Mesenchymal stem cell (in vitro differentiated cells and primary cell): ENCODE data around the gene TCAIM.

Source experiments
- DNase-seq: peaks from one replicate; pipeline ENCODE4 v3.0.0-alpha.2; 2013
- H2AFZ ChIP-seq: one replicate; pipeline ENCODE4 v1.6.1; 2013; ENCODE audit warnings: low read depth, mild to moderate bottlenecking, control low read depth, inconsistent platforms, low read length, moderate library complexity
- H2AK5ac ChIP-seq: 2 replicates; pipeline ENCODE4 v1.6.1; 2013; ENCODE audit warnings: low read length, moderate library complexity, mild to moderate bottlenecking, inconsistent platforms; ENCODE audit not compliant: severe bottlenecking
- H2BK120ac ChIP-seq: one replicate; pipeline ENCODE4 v1.6.1; 2013; ENCODE audit warnings: low read depth, mild to moderate bottlenecking, inconsistent platforms, low read length, moderate library complexity
- H2BK12ac ChIP-seq, 2 experiments: one replicate each; pipeline ENCODE4 v1.6.1; 2013; ENCODE audit warnings: inconsistent platforms in 2 of 2, low read length in 2 of 2, mild to moderate bottlenecking in 2 of 2, moderate library complexity in 2 of 2, control low read depth in 1 of 2
- H2BK15ac ChIP-seq: one replicate; pipeline ENCODE4 v1.6.1; 2013; ENCODE audit warnings: mild to moderate bottlenecking, low read depth, inconsistent platforms; ENCODE audit not compliant: poor library complexity, severe bottlenecking
- H2BK5ac ChIP-seq: 2 replicates; pipeline ENCODE4 v1.6.1; 2013; ENCODE audit warnings: low read depth, mild to moderate bottlenecking, low read length, control low read depth, inconsistent platforms; ENCODE audit not compliant: poor library complexity, severe bottlenecking
- H3K14ac ChIP-seq, 2 experiments: one replicate each; pipeline ENCODE4 v1.6.1; 2013; ENCODE audit warnings: inconsistent platforms in 2 of 2, low read length in 2 of 2, control low read depth in 1 of 2, mild to moderate bottlenecking in 1 of 2, moderate library complexity in 1 of 2
- H3K18ac ChIP-seq, 2 experiments: one replicate each; pipeline ENCODE4 v1.6.1; 2013; ENCODE audit warnings: inconsistent platforms in 2 of 2, low read length in 2 of 2, control low read depth in 1 of 2, low read depth in 1 of 2, mild to moderate bottlenecking in 1 of 2
- H3K23ac ChIP-seq, 2 experiments: one replicate each; pipeline ENCODE4 v1.6.1; 2013; ENCODE audit warnings: inconsistent platforms in 2 of 2, low read length in 2 of 2, mild to moderate bottlenecking in 2 of 2, moderate library complexity in 2 of 2, control low read depth in 1 of 2
- H3K27ac ChIP-seq: 2 replicates; pipeline ENCODE4 v1.5.1; 2013; ENCODE audit warnings: mild to moderate bottlenecking, moderate library complexity, low read length, control low read depth, inconsistent platforms; ENCODE audit not compliant: poor library complexity, severe bottlenecking
- H3K27me3 ChIP-seq, 2 experiments: 2 replicates each; pipeline versions ENCODE4 v1.6.1 to v1.7.0; 2013; ENCODE audit warnings: low read length in 2 of 2, mild to moderate bottlenecking in 2 of 2, moderate library complexity in 2 of 2, control low read depth in 1 of 2, inconsistent platforms in 1 of 2; ENCODE audit not compliant: control insufficient read depth in 1 of 2, insufficient read depth in 1 of 2
- H3K36me3 ChIP-seq, 2 experiments: 2 replicates each; pipeline versions ENCODE4 v1.6.1 to v1.7.0; 2013; ENCODE audit warnings: low read length in 2 of 2, control low read depth in 1 of 2, inconsistent platforms in 1 of 2, low read depth in 1 of 2, mild to moderate bottlenecking in 1 of 2; ENCODE audit not compliant: insufficient read depth in 2 of 2, control insufficient read depth in 1 of 2
- H3K4ac ChIP-seq, 2 experiments: one replicate each; pipeline ENCODE4 v1.6.1; 2013; ENCODE audit warnings: inconsistent platforms in 2 of 2, low read length in 2 of 2, mild to moderate bottlenecking in 2 of 2, moderate library complexity in 2 of 2, control low read depth in 1 of 2, low read depth in 1 of 2
- H3K4me1 ChIP-seq: 2 replicates; pipeline ENCODE4 v1.6.1; 2013; ENCODE audit warnings: low read depth, low read length, control low read depth; ENCODE audit not compliant: control insufficient read depth, insufficient read depth
- H3K4me2 ChIP-seq: 2 replicates; pipeline ENCODE4 v1.6.1; 2013; ENCODE audit warnings: low read length, mild to moderate bottlenecking, inconsistent platforms; ENCODE audit not compliant: poor library complexity, severe bottlenecking
- H3K4me3 ChIP-seq, 2 experiments: 2 replicates each; pipeline versions ENCODE4 v1.5.1 to v1.7.0; 2013; ENCODE audit warnings: low read length in 2 of 2, mild to moderate bottlenecking in 2 of 2, control low read depth in 1 of 2, low read depth in 1 of 2; ENCODE audit not compliant: insufficient read depth in 1 of 2
- H3K79me1 ChIP-seq: replicated peaks from 2 replicates; pipeline ENCODE4 v1.6.1; 2013; ENCODE audit warnings: mild to moderate bottlenecking, control low read depth, low read length, inconsistent platforms; ENCODE audit not compliant: poor library complexity, severe bottlenecking
- H3K9ac ChIP-seq: 2 replicates; pipeline ENCODE4 v1.7.0; 2013; ENCODE audit warnings: mild to moderate bottlenecking, low read length, moderate library complexity
- H3K9me3 ChIP-seq: 2 replicates; pipeline ENCODE4 v1.7.0; 2013; ENCODE audit warnings: mild to moderate bottlenecking, low read length; ENCODE audit not compliant: control insufficient read depth
- H4K8ac ChIP-seq: one replicate; pipeline ENCODE4 v1.6.1; 2013; ENCODE audit warnings: inconsistent platforms, mild to moderate bottlenecking, low read length, moderate library complexity
- H4K91ac ChIP-seq: one replicate; pipeline ENCODE4 v1.6.1; 2013; ENCODE audit warnings: mild to moderate bottlenecking, low read length, inconsistent platforms
- WGBS: methylation state at CpG from one replicate; pipeline ENCODE4 v1.1.7; 2013; ENCODE audit warnings: mixed read lengths; 5-methylcytosine and 5-hydroxymethylcytosine counted together

The TCAIM gene

DNA sequence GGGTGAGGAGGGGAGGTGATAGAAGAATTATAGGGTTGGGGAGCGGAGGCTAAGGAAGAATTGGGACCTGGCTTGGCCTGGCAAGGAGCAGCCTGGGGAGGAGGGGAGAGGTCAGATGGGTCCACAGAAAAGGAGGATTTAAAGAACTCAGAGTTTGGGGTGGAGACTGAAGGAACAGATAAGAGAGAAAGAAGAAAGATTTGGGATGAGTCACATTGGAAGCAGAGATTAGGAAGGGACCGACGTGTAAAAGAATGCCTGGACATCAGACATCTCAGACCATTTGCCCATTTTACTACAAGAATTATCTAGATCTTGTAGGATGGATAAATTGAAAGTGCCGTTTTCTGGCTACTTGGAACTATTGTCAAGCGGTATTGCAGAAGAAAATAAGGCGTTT lies 10.4 kb downstream of the TCAIM start:
- no peak overlapping the region for H3K18ac ChIP-seq
- no peak overlapping the region for H3K4me3 ChIP-seq
- no peak overlapping the region for H3K4me2 ChIP-seq
- H4K8ac ChIP-seq: no peak overlapping the region
- H2BK120ac ChIP-seq: no peak overlapping the region
- H3K14ac ChIP-seq: no peak overlapping the region
- H3K9me3 ChIP-seq: no peaks in the 10 kb centered on the region
- H3K79me1 ChIP-seq: peaks cover 21% of the 10 kb centered on the region
- H3K4ac ChIP-seq: no peak overlapping the region
- no peak overlapping the region for H3K23ac ChIP-seq
- 95% methylated on average over 4 of the region's 6 CpGs for WGBS
- H3K4me1 ChIP-seq: no peaks in the 10 kb centered on the region
- H4K91ac ChIP-seq: no peak overlapping the region
- no peaks in the 10 kb centered on the region for H3K36me3 ChIP-seq
- H2BK12ac ChIP-seq: no peak overlapping the region
- H3K27ac ChIP-seq: no peak overlapping the region
- no peaks in the 10 kb centered on the region for H3K27me3 ChIP-seq
- DNase-seq: no peak
- H3K9ac ChIP-seq: no peak overlapping the region
- no peak overlapping the region for H2AFZ ChIP-seq
- no peak overlapping the region for H2AK5ac ChIP-seq
- no peak overlapping the region for H2BK5ac ChIP-seq
- no peak overlapping the region for H2BK15ac ChIP-seq

DNA sequence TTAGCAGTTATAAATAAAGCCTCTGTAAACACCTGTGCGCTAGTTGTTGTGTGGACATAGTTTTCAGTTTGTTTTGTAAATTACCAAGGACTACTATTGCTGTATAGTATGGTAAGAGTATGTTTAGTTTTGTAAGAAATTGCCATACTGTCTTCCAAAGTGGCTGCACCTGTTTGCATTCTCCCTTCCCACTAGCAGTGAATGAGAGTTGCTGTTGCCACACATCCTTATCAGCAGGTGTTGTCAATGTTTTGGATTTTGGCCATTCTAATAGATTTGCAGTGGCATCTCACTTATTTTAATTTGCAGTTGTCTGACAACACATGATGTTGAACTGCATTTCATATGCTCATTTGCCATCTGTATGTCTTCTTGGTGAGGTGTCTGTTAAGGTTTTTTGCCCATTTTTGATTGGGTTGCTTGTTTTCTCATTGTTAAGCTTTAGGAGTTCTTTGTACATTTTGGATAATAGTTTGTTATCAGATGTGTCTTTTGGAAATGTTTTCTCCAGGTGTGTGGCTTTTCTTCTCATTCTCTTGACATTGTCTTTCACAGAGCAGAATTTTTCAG lies 14.9 kb downstream of the TCAIM start:
- Histone ChIP-seq H3K14ac (no peak overlapping the region), H3K36me3 (peaks cover 0 to 6% of the 10 kb centered on the region in 2 experiments), H3K4me3 (no peak overlapping the region), H3K4me1 (peaks cover 3% of the 10 kb centered on the region), H3K23ac (no peak overlapping the region), H3K9me3 (no peaks in the 10 kb centered on the region), H3K4ac (no peak overlapping the region), H3K18ac (no peak overlapping the region), H3K27me3 (no peaks in the 10 kb centered on the region), H2AFZ (no peak overlapping the region), H2BK5ac (no peak overlapping the region), H2AK5ac (no peak overlapping the region), H3K9ac (no peak overlapping the region), H4K91ac (no peak overlapping the region), H2BK120ac (no peak overlapping the region), H4K8ac (no peak overlapping the region), H3K79me1 (peaks cover 9% of the 10 kb centered on the region), H3K27ac (no peak overlapping the region), H3K4me2 (no peak overlapping the region), H2BK12ac (no peak overlapping the region), H2BK15ac (no peak overlapping the region)
- WGBS: 74% methylated on average over 1 of the region's 1 CpG
- DNase-seq: no peak

GRCh38 chr3:44355362-44356033 lies 16.9 kb downstream of the TCAIM start:
- H3K4me3 ChIP-seq: no peak overlapping the region
- no peaks in the 10 kb centered on the region for H3K9me3 ChIP-seq
- no peak overlapping the region for H2BK12ac ChIP-seq
- no peak overlapping the region for H2AK5ac ChIP-seq
- peaks cover 7% of the 10 kb centered on the region for H3K4me1 ChIP-seq
- H3K23ac ChIP-seq: no peak overlapping the region
- H3K27me3 ChIP-seq: no peaks in the 10 kb centered on the region
- no peak overlapping the region for H3K4me2 ChIP-seq
- no peak overlapping the region for H3K4ac ChIP-seq
- H3K9ac ChIP-seq: peak overlapping the region; percentile 55
- H3K27ac ChIP-seq: peak overlapping the region; percentile 16
- H3K14ac ChIP-seq: no peak overlapping the region
- no peak overlapping the region for H2BK120ac ChIP-seq
- WGBS: 0% methylated on average over 1 of the region's 2 CpGs
- no peak overlapping the region for H4K8ac ChIP-seq
- H2BK15ac ChIP-seq: no peak overlapping the region
- peaks cover 0 to 18% of the 10 kb centered on the region in 2 experiments for H3K36me3 ChIP-seq
- no peak overlapping the region for H4K91ac ChIP-seq
- no peak overlapping the region for H2BK5ac ChIP-seq
- H3K79me1 ChIP-seq: peaks cover 16% of the 10 kb centered on the region
- H3K18ac ChIP-seq: no peak overlapping the region
- peak; percentile 92 for DNase-seq
- H2AFZ ChIP-seq: no peak overlapping the region

GRCh38 chr3:44359146-44359751 lies 20.7 kb downstream of the TCAIM start:
- no peak overlapping the region for H3K4me3 ChIP-seq
- peaks cover 9% of the 10 kb centered on the region for H3K4me1 ChIP-seq
- no peaks in the 10 kb centered on the region for H3K9me3 ChIP-seq
- H2BK120ac ChIP-seq: no peak overlapping the region
- no peaks in the 10 kb centered on the region for H3K27me3 ChIP-seq
- no peak overlapping the region for H2BK15ac ChIP-seq
- H2AFZ ChIP-seq: no peak overlapping the region
- no peak overlapping the region for H3K9ac ChIP-seq
- H3K14ac ChIP-seq: no peak overlapping the region
- no peak overlapping the region for H3K27ac ChIP-seq
- WGBS: 15% methylated on average over 2 of the region's 3 CpGs
- peak; percentile 38 for DNase-seq
- peaks cover 0 to 25% of the 10 kb centered on the region in 2 experiments for H3K36me3 ChIP-seq
- no peak overlapping the region for H2BK12ac ChIP-seq
- H4K91ac ChIP-seq: no peak overlapping the region
- peak overlapping the region; percentile 4 to 12 for H3K18ac ChIP-seq
- H3K4ac ChIP-seq: no peak overlapping the region
- no peak overlapping the region for H2BK5ac ChIP-seq
- no peak overlapping the region for H3K4me2 ChIP-seq
- no peak overlapping the region for H4K8ac ChIP-seq
- peaks cover 15% of the 10 kb centered on the region for H3K79me1 ChIP-seq
- H2AK5ac ChIP-seq: peak overlapping the region; percentile 80
- H3K23ac ChIP-seq: no peak overlapping the region
